Activated naive CD4-positive, alpha-beta T cell treated with anti-CD3 and anti-CD28 coated beads, Interleukin-2, amount 10 ng/mL, durations not matched to agents 7 days and 5 days (primary cell): ENCODE data around the gene LDOC1.
"Not testable (repeated sequence)": the region's sequence is repeated elsewhere in the genome, so short reads cannot be mapped to it uniquely, and the experiment has no call there.

Experiments used
- CTCF ChIA-PET: fragments of 350-600 bp; sonication (Branson Sonifier 250); formaldehyde crosslinking; loops from one replicate; lab custom pipeline; 2021; ENCODE audit warnings: antibody characterized with exemption; lab: Charles Lee
- DNase-seq: peaks from one replicate; pipeline ENCODE4 v3.0.0-alpha.2; 2020
- H3K27ac Mint-ChIP-seq: one replicate; pipeline ENCODE4 v1.8.0; 2021; ENCODE audit warnings: mild to moderate bottlenecking, moderate library complexity, mixed read lengths
- H3K27me3 Mint-ChIP-seq: one replicate; pipeline ENCODE4 v1.8.0; 2021; ENCODE audit warnings: mild to moderate bottlenecking, mixed read lengths
- H3K36me3 Mint-ChIP-seq: one replicate; pipeline ENCODE4 v1.8.0; 2021; ENCODE audit warnings: mixed read lengths
- H3K4me1 Mint-ChIP-seq: one replicate; pipeline ENCODE4 v1.8.0; 2021; ENCODE audit warnings: mixed read lengths
- H3K4me3 Mint-ChIP-seq: one replicate; pipeline ENCODE4 v1.8.0; 2021; ENCODE audit warnings: mild to moderate bottlenecking, moderate library complexity, mixed read lengths
- H3K9me3 Mint-ChIP-seq: one replicate; pipeline ENCODE4 v1.8.0; 2021; ENCODE audit warnings: mixed read lengths

Gene LDOC1

DNA sequence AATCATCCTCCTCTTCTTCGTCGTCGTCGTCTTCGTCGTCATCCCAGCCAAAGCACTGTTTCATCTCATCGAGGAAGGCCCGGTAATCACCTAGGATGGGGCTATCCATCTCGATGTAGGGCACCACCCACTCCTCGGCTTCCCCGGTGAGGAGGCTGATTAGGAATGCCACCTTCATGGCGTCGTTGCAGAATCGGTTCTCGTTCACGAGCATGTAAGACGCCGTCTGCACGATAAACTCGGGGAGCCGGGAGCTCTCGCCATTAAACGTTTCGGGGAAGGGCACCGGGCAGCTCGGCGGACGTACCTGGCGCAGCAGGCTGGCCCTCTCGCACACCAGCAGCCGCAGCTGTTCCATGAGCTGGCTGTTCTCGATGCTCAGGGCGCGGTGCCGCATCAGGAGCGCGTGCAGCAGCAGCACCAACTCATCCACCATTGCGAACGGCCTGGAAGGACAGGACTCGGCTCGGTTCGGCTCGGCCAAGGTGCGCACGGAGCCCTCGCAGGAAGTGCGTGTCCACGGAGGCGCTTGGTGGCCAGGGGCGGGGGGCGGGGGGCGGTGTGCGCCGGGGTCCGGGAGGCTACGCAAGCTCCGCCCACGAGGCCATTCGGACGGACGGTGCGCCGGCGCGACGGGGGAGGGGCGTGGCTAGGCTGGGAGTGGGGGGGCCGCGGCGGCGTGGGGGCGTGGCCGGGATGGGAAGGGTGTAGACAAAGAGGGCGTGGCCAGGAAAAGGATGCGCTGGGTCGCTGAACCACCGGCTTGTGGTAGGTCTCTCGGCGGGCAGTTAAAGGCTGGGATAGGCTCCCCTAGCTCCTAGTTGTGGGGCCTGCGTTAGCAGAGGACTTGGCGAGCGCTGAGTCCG lies at the start of gene LDOC1:
Gene LDOC1, minus strand, starts transcription at position 544 of the 866 bp plus-strand sequence. Its CDS starts 108 bp downstream, at position 436.
- peak within 1 kb of the TSS; percentile 61 for H3K4me3 Mint-ChIP-seq
- peaks cover 13% of the 10 kb centered on the region for H3K4me1 Mint-ChIP-seq
- CTCF ChIA-PET, result no interaction called here
- H3K9me3 Mint-ChIP-seq, result peaks cover 1% of the 10 kb centered on the region
- H3K36me3 Mint-ChIP-seq, result peaks cover 2% of the 10 kb centered on the region
- peak within 1 kb of the TSS; percentile 60 for H3K27ac Mint-ChIP-seq
- peak; percentile 81 for DNase-seq
- no peaks in the 10 kb centered on the region for H3K27me3 Mint-ChIP-seq

DNA sequence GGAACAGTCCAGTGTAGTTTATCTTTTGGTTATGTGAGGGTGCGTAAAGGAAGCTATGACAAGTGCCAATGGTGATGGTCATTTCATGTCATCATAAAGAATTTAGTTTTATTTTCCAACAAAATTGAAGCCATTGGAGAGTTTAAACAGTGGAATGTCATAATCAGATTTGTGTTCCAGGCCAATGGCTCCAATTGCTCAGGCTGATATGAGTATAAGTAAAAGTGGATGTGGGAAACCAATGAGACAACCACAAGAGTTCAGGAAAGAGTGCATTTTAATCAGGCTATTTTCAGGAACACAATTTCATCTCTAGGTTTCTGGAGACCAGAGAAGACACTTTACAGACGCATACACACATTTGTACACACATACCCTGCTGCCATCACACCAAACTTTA lies 44.7 kb upstream of the LDOC1 start:
- CTCF ChIA-PET, result no interaction called here
- H3K27ac Mint-ChIP-seq, result no peak overlapping the region
- no peaks in the 10 kb centered on the region for H3K36me3 Mint-ChIP-seq
- H3K4me1 Mint-ChIP-seq, result no peaks in the 10 kb centered on the region
- no peak overlapping the region for H3K4me3 Mint-ChIP-seq
- DNase-seq, result no peak
- H3K9me3 Mint-ChIP-seq, result no peaks in the 10 kb centered on the region
- H3K27me3 Mint-ChIP-seq, result no peaks in the 10 kb centered on the region

DNA sequence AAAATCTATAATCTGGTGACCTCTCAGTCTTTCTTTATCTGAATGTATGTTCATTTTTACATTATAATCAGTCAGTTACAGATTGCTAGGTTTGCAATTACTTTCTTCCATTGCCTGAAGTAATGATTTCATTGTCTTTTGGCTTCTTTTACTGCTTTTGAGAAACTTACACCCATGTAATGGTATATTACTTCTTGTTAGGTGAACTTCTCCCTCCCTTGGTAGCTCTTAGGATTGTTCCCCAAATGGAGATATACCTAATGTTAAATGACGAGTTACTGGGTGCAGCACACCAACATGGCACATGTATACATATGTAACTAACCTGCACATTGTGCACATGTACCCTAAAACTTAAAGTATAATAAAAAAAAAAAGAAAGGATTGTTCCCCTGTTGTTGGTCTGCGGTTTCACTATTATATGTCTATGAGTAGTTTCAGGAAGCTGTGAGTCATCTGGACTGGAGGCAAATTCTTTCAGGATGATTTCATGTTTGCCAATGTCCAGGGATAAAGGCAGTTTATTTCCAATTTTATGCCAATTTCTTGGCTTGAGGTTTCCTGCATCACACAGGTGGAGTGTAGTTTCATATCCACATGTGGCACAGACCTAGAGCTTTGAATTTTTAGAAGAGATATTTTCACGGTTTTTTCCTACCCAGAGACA lies 43.5 kb upstream of the LDOC1 start:
- Mint-ChIP-seq H3K4me1 (no peaks in the 10 kb centered on the region), H3K27ac (no peak overlapping the region), H3K4me3 (no peak overlapping the region), H3K27me3 (no peaks in the 10 kb centered on the region), H3K9me3 (no peaks in the 10 kb centered on the region), H3K36me3 (no peaks in the 10 kb centered on the region)
- no peak for DNase-seq
- CTCF ChIA-PET, result no interaction called here

DNA sequence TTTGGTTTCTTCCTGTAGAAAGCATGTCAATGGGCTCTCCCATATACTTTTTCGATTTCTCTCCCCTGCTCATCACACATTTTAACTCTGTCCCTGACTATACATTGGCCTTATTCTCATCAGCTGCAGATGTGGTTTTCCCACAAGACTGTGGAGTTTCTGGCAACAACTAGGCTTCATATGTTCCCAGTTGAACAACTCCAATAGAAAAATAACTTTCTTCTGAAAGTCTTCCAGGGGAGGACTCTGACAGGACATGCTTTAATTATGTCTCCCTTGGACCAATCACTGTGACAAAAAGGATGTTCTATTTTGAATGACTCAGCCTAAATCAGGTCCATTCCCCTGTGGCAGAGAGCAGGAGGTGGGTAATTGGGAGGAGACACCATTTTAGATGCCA lies 37.3 kb upstream of the LDOC1 start:
- Mint-ChIP-seq H3K27ac (no peak overlapping the region), H3K4me3 (no peak overlapping the region), H3K27me3 (no peaks in the 10 kb centered on the region), H3K4me1 (no peaks in the 10 kb centered on the region), H3K9me3 (no peaks in the 10 kb centered on the region), H3K36me3 (no peaks in the 10 kb centered on the region)
- no peak for DNase-seq
- CTCF ChIA-PET, result no interaction called here

DNA sequence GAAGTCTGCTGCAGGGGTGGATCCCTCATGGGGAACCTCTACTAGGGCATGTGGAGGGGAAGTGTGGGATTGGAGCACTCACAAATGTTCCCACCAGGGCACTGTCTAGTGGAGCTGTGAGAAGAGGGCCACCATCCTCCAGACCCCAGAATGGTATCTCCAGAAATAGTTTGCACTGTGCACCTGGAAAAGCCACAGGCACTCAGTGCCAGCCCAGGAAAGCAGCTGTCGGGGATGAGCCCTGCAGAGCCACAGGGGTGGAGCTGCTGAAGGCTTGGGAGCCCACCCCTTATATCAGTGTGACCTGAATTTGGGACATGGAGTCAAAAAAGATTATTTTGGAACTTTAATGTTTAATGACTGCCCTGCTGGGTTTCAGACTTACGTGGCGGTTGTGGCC lies 25.0 kb upstream of the LDOC1 start:
- Mint-ChIP-seq H3K9me3 (no peaks in the 10 kb centered on the region), H3K27ac (no peak overlapping the region), H3K4me1 (no peaks in the 10 kb centered on the region), H3K27me3 (no peaks in the 10 kb centered on the region), H3K36me3 (no peaks in the 10 kb centered on the region), H3K4me3 (no peak overlapping the region)
- CTCF ChIA-PET, result no interaction called here
- DNase-seq, result no peak

DNA sequence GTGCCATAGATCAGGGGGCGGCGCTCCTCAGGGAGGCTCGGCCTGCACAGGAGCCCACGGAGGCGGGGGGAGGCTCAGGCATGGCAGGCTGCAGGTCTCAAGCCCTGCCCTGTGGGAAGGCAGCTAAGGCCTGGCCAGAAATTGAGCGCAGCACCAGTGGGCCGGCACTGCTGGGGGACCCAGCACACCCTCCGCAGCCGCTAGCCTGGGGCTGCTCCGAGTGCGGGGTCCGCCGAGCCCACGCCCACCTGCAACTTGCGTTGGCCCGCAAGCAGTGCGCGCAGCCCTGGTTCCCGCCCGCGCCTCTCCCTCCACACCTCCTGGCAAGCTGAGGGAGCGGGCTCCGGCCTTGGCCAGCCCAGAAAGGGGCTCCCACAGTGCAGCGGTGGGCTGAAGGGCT lies 11.6 kb upstream of the LDOC1 start:
- H3K4me1 Mint-ChIP-seq, H3K9me3 Mint-ChIP-seq, H3K27ac Mint-ChIP-seq, H3K36me3 Mint-ChIP-seq, CTCF ChIA-PET, H3K4me3 Mint-ChIP-seq, H3K27me3 Mint-ChIP-seq, DNase-seq: not testable (repeated sequence)

DNA sequence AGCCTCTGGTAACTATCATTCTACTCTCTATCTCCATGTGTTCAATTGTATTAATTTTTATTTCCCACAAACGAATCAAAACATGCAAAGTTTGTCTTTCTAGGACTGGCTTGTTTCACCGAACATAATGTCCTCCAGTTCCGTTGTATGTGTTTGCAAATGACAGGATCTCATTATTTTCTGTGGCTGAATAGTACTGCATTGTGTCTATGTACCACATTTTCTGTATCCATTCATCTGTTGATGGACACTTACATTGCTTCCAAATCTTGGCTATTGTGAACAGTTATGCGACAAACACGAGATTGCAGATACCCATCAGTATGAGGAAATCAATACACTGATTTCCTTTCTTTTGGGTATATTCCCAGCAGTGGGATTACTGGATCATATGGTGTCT lies 8.4 kb upstream of the LDOC1 start:
- H3K9me3 Mint-ChIP-seq, result no peaks in the 10 kb centered on the region
- DNase-seq, result no peak
- CTCF ChIA-PET, result no interaction called here
- no peaks in the 10 kb centered on the region for H3K36me3 Mint-ChIP-seq
- H3K4me1 Mint-ChIP-seq, result no peaks in the 10 kb centered on the region
- no peaks in the 10 kb centered on the region for H3K27me3 Mint-ChIP-seq
- no peak overlapping the region for H3K27ac Mint-ChIP-seq
- no peak overlapping the region for H3K4me3 Mint-ChIP-seq

DNA sequence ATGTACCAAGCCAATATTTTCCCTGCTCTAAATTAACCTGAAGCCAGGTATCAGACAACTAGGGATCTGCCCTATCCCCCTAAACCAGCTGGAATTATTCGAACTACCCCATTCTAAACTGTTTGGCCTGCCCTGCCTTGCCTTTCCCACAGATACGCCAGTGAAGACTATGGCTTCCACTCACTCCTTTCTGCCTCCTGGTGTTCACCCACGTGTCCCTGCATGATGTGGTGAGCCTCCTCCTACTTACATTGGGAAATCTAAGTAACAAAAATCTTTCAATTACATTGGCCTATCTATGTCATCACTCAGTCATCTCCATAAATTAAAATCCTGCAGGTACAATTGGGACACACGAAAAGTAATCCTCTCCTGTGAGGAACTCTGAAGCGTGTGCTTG lies 6.1 kb upstream of the LDOC1 start:
- no peak overlapping the region for H3K4me3 Mint-ChIP-seq
- H3K36me3 Mint-ChIP-seq, result no peaks in the 10 kb centered on the region
- H3K27ac Mint-ChIP-seq, result no peak overlapping the region
- no peaks in the 10 kb centered on the region for H3K27me3 Mint-ChIP-seq
- H3K4me1 Mint-ChIP-seq, result peaks cover under 1% of the 10 kb centered on the region
- CTCF ChIA-PET, result no interaction called here
- peaks cover 1% of the 10 kb centered on the region for H3K9me3 Mint-ChIP-seq
- DNase-seq, result no peak

DNA sequence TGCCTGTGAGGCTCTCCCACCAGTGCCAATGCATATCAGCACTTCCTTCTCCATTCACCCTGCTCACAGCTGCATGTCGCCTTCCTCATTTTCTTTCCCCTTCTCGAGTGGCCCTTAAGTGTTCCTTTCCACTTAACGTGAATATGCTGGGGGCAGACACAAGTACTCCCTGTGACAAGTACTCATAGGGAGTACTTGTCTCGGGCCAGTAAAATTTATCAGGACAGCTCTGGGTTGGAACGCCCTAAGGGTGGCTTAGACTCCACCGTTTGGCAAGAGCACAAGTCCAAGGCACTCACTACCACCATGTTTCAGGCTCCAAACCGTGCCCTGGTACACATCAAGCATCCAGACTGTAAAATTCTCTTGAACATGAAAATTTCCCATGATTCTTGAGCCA lies 3.9 kb upstream of the LDOC1 start:
- Mint-ChIP-seq H3K4me3 (no peak overlapping the region), H3K36me3 (no peaks in the 10 kb centered on the region), H3K27ac (no peak overlapping the region), H3K4me1 (peaks cover 7% of the 10 kb centered on the region), H3K27me3 (no peaks in the 10 kb centered on the region), H3K9me3 (peaks cover 1% of the 10 kb centered on the region)
- CTCF ChIA-PET, result no interaction called here
- no peak for DNase-seq

DNA sequence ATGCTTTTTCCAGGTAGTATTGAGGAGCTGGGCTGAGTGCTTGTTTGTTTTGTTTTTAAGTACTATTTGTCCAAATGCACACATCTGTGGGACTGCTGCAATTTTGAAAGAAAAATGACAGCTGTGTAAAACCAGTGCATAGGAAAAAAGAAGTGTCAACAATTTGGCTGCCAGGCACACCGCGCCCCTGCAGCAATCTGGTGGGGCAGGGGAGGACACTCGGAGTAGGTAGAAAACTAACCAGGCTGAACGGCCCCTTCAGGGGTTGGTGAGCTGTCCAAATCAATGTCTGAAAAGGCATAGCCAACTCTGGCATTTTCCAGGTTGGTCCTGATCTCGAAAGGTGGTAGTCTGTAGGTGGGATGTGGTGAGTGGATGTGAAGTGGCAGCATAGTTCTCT lies 1.1 kb downstream of the LDOC1 start:
- no peak for DNase-seq
- CTCF ChIA-PET, result no interaction called here
- H3K9me3 Mint-ChIP-seq, result peaks cover 1% of the 10 kb centered on the region
- no peaks in the 10 kb centered on the region for H3K27me3 Mint-ChIP-seq
- H3K27ac Mint-ChIP-seq, result no peak overlapping the region
- peak overlapping the region; percentile 61 for H3K4me3 Mint-ChIP-seq
- peaks cover 2% of the 10 kb centered on the region for H3K36me3 Mint-ChIP-seq
- H3K4me1 Mint-ChIP-seq, result peaks cover 13% of the 10 kb centered on the region

DNA sequence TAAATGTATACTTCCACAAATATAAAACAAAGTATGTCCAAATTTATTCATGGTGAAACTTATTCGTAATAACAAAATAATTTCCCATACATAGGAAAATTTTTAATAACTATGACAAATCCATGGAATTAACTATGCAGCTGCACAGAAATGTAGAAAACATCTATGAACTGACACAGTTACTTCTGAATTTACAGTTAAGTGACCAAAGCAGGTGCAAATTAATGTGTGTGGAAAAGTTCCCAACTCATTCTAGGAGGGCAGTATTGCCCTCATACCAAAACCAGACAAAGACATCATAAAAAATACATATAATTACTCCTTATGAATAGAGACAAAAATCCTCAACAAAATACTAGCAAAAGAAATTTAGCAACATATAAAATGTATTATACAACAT lies 12.5 kb downstream of the LDOC1 start:
- no peak for DNase-seq
- no peaks in the 10 kb centered on the region for H3K9me3 Mint-ChIP-seq
- CTCF ChIA-PET, result no interaction called here
- H3K36me3 Mint-ChIP-seq, result peaks cover 4% of the 10 kb centered on the region
- no peak overlapping the region for H3K27ac Mint-ChIP-seq
- no peak overlapping the region for H3K4me3 Mint-ChIP-seq
- no peaks in the 10 kb centered on the region for H3K27me3 Mint-ChIP-seq
- H3K4me1 Mint-ChIP-seq, result no peaks in the 10 kb centered on the region

DNA sequence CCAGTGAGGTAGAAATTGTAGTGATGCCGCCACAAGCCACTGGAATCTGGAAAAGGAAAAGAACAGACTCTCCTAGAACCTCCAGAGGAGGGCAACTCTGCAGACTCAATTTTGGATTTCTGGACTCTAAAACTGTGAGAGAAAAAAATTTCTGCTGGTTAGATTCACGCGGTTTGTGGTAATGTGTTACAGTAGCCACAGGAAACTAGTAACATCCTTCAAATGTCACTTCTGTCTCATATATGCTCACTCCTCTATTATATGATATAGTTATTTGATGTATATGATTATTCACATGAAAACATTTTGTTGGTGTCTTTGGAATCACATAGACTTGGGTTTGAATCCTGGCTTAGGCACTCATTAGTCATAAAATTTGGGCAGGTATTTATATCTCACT lies 18.8 kb downstream of the LDOC1 start:
- Mint-ChIP-seq H3K4me3 (no peak overlapping the region), H3K36me3 (peaks cover 7% of the 10 kb centered on the region), H3K27ac (no peak overlapping the region), H3K9me3 (peaks cover 18% of the 10 kb centered on the region), H3K27me3 (no peaks in the 10 kb centered on the region), H3K4me1 (peaks cover 11% of the 10 kb centered on the region)
- no peak for DNase-seq
- CTCF ChIA-PET, result no interaction called here

DNA sequence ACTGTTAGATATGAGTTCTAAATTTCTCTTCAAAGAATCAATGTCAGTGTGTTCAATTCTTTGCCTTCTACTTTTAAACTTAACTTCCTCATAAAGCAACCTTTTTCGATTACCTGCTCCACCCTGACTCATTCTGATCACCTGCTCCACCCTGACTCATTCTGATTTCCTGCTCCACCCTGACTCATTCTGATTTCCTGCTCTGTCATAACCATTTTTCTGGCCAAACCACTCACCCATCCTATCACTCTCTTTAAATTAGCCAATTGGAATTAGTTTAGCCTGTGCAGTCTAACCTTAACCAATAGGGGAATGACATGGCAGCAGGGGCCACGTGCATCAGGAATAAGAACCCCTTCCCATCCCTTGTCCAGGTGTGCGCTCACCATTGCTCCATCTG lies 21.7 kb downstream of the LDOC1 start:
- DNase-seq, CTCF ChIA-PET, H3K27me3 Mint-ChIP-seq, H3K36me3 Mint-ChIP-seq, H3K27ac Mint-ChIP-seq, H3K4me3 Mint-ChIP-seq: not testable (repeated sequence)
- Mint-ChIP-seq H3K4me1 (peaks cover 11% of the 10 kb centered on the region), H3K9me3 (peaks cover 24% of the 10 kb centered on the region)

DNA sequence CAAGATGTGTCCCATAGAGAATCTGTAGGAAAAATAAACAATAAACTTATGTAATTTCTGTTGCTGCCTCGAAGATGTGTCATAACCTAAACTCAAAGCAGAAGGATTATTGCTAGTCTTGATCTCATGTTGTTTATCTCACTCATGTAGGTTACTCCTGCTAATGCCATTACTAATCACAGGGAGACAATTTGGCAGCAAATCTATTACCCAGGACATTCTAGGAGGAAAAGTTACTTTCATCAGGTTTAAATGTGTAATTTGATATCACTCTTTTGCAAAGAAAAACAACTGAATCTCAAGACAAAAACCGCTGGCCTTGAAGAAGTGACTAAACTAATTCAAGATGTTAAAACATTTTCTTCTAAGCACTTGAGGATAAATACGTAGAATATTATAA lies 34.0 kb downstream of the LDOC1 start:
- Mint-ChIP-seq H3K36me3 (no peaks in the 10 kb centered on the region), H3K4me1 (no peaks in the 10 kb centered on the region), H3K27me3 (no peaks in the 10 kb centered on the region), H3K4me3 (no peak overlapping the region), H3K9me3 (no peaks in the 10 kb centered on the region), H3K27ac (no peak overlapping the region)
- no peak for DNase-seq
- CTCF ChIA-PET, result no interaction called here

DNA sequence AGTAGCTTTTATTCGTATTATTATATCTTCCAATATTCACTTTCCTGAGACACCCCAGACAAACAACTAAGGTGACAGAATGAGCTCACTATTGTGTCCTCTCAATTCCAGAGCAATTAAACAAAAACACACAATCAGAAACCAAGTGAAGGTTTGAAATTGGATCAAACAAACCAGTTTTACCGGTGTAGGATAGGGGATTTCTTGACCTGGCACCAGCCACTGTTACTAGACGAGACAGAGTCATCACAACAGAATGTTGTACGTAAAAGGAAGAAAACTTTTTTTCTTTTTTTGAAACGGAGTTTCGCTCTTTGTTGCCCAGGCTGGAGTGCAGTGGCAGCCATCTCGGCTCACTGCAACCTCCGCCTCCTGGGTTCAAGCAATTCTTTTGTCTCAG lies 43.7 kb downstream of the LDOC1 start:
- Mint-ChIP-seq H3K27ac (no peak overlapping the region), H3K4me3 (no peak overlapping the region), H3K27me3 (no peaks in the 10 kb centered on the region), H3K4me1 (no peaks in the 10 kb centered on the region), H3K36me3 (no peaks in the 10 kb centered on the region), H3K9me3 (no peaks in the 10 kb centered on the region)
- DNase-seq, result no peak
- CTCF ChIA-PET, result no interaction called here
